ENCODE measurements around the gene KLK3. TPM values are rescaled to one million over a fixed set of nuclear protein-coding genes. Genes with fewer than 3 reads are reported as not detected.

KLK3 gene
- total RNA-seq, 1 donor from 2014 or later, result not detected

- DNase-seq (ENCODE audit: low spot score) (no peak), ATAC-seq (no peak)
These were observed 42.0 kb downstream of the KLK3 start for GRCh38 chr19:50896591-50897190.

- DNase-seq (ENCODE audit: low spot score) (no peak), ATAC-seq (no peak)
These were observed 42.5 kb downstream of the KLK3 start for GRCh38 chr19:50897191-50897607.

- ATAC-seq (no peak), DNase-seq (ENCODE audit: low spot score) (no peak)
These were observed 42.9 kb downstream of the KLK3 start for GRCh38 chr19:50897612-50898011.

GRCh38 chr19:50898018-50898417 is 43.3 kb downstream of the KLK3 start:
- no peak for ATAC-seq

GRCh38 chr19:50899569-50899968 is 44.9 kb downstream of the KLK3 start:
- no peak for DNase-seq (ENCODE audit: low spot score)
- ATAC-seq, result no peak

More at GRCh38 chr19:50898018-50898417, 43.3 kb downstream of the KLK3 start:
- no peak for DNase-seq (ENCODE audit: low spot score)

GRCh38 chr19:50902640-50903039 is 47.9 kb downstream of the KLK3 start:
- DNase-seq (ENCODE audit: low spot score) (no peak), ATAC-seq (no peak)

DNA sequence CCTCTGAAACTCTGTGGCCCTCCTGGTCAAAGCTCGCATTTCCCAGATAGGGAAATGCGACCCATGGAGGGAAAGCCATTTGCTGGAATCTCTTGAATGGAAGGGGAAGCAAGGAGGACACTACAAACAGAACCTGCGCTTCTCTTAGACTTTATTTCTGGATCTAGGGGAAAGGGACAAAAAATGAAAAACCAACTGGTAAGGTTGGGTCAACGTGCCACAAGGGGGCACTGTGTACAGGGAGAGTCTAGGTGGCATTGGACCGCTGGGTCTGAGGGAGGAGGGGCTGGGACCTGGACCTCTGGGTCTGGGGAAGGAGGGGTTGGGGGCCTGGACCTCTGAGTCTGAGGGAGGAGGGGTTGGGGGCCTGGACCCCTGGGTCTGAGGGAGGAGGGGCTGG is 51.5 kb downstream of the KLK3 start:
- ATAC-seq (peak; percentile 46), DNase-seq (ENCODE audit: low spot score) (no peak)

DNA sequence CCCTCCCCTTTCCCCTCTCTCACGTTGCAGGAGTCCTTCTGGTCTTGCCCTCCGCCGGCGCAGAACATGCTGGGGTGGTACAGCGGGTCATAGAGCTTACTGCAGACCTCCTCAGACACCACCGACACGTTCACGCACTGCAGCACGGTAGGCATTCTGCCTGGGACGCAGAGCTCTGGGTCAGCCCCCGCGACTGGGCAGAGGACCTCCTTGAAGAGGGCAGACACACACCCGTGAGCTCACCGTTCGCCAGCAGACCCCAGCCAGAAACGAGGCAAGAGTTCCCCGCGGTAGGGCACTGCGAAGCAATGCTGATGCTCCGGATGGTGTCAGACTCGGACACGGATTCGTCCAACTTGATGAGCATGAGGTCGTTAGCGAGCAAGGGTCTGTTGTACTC is 53.6 kb downstream of the KLK3 start:
- DNase-seq (ENCODE audit: low spot score) (no peak), ATAC-seq (no peak)

- DNase-seq (ENCODE audit: low spot score) (no peak), ATAC-seq (peak; percentile 25)
These were observed 54.7 kb downstream of the KLK3 start for GRCh38 chr19:50909240-50910070.

Other genes with a start within 250 kb of the KLK3 start
- gene SYT3, start 215.0 kb upstream of the KLK3 start, total RNA-seq, result not detected
- gene C19orf81, start 205.5 kb upstream of the KLK3 start, total RNA-seq, result not detected
- gene SHANK1, start 135.1 kb upstream of the KLK3 start, total RNA-seq, result 0.23 TPM
- gene CLEC11A, start 131.6 kb upstream of the KLK3 start, total RNA-seq, result 2.8 TPM
- gene GPR32, start 84.5 kb upstream of the KLK3 start, total RNA-seq, result not detected
- not detected for gene ACP4, start 64.5 kb upstream of the KLK3 start, total RNA-seq
- gene KLK1, start 31.1 kb upstream of the KLK3 start, total RNA-seq, result 0.75 TPM
- not detected for gene KLK15, start 21.3 kb upstream of the KLK3 start, total RNA-seq
- gene KLK2, start 18.5 kb downstream of the KLK3 start, total RNA-seq, result not detected
- gene KLK4, start 56.5 kb downstream of the KLK3 start, total RNA-seq, result not detected
- not detected for gene KLK5, start 98.1 kb downstream of the KLK3 start, total RNA-seq
- gene KLK6, start 114.7 kb downstream of the KLK3 start, total RNA-seq, result not detected
- gene KLK7, start 129.0 kb downstream of the KLK3 start, total RNA-seq, result not detected
- gene KLK8, start 146.7 kb downstream of the KLK3 start, total RNA-seq, result not detected
- gene KLK10, start 164.8 kb downstream of the KLK3 start, total RNA-seq, result not detected
- gene KLK11, start 171.7 kb downstream of the KLK3 start, total RNA-seq, result not detected
- gene KLK12, start 180.1 kb downstream of the KLK3 start, total RNA-seq, result not detected
- gene KLK13, start 210.2 kb downstream of the KLK3 start, total RNA-seq, result not detected
- gene KLK14, start 228.0 kb downstream of the KLK3 start, total RNA-seq, result not detected